Lung (tissue), 12 donors: Measurements from ENCODE around the gene GRID2. TPM values are rescaled to one million over a fixed set of nuclear protein-coding genes. Genes with fewer than 3 reads are reported as not detected.

ENCODE experiments used
- ATAC-seq: fragments of 200-7000 bp; cut with Tn5 transposase; one replicate; pipeline ENCODE4 v1.9.1; 2020; ENCODE audit warnings: moderate number of reproducible peaks; ENCODE audit not compliant: insufficient read depth, low FRiP score
- DNase-seq, 3 donors: peaks; one replicate each; pipeline ENCODE4 v3.0.0-alpha.2; 2013 to 2017
- H3K27ac ChIP-seq, 2 donors: one replicate each; pipeline ENCODE4 v1.5.1; 2013; ENCODE audit warnings: mild to moderate bottlenecking in 2 of 2, moderate library complexity in 2 of 2, control low read depth in 1 of 2, inconsistent platforms in 1 of 2, low read depth in 1 of 2, low read length in 1 of 2
- H3K27me3 ChIP-seq, 3 donors: one replicate each; pipeline ENCODE4 v1.5.1; 2013; ENCODE audit warnings: low read length in 2 of 3; ENCODE audit not compliant: control insufficient read depth in 3 of 3, insufficient read depth in 3 of 3
- H3K36me3 ChIP-seq, 4 donors: one replicate each; pipeline ENCODE4 v1.5.1; 2013; ENCODE audit warnings: low read length in 4 of 4, mild to moderate bottlenecking in 1 of 4, moderate library complexity in 1 of 4; ENCODE audit not compliant: control insufficient read depth in 4 of 4, insufficient read depth in 4 of 4
- H3K4me1 ChIP-seq, 5 donors: one replicate each; pipeline ENCODE4 v1.5.1; 2013; ENCODE audit warnings: low read length in 5 of 5, mild to moderate bottlenecking in 2 of 5, moderate library complexity in 1 of 5; ENCODE audit not compliant: control insufficient read depth in 5 of 5, insufficient read depth in 5 of 5
- H3K4me3 ChIP-seq: one replicate; pipeline ENCODE4 v1.5.1; 2013; ENCODE audit warnings: mild to moderate bottlenecking, control low read depth, moderate library complexity
- H3K9ac ChIP-seq, 2 donors: one replicate each; pipeline ENCODE4 v1.5.1; 2013; ENCODE audit warnings: low read length in 2 of 2, control low read depth in 1 of 2; ENCODE audit not compliant: insufficient read depth in 1 of 2
- H3K9me3 ChIP-seq, 4 donors: one replicate each; pipeline ENCODE4 v1.5.1; 2013; ENCODE audit warnings: low read length in 3 of 4, mild to moderate bottlenecking in 1 of 4, moderate library complexity in 1 of 4; ENCODE audit not compliant: control insufficient read depth in 4 of 4, insufficient read depth in 3 of 4
- CTCF ChIP-seq: IDR thresholded peaks from 2 replicates; pipeline ENCODE4 v1.5.1; 2012; ENCODE audit warnings: mild to moderate bottlenecking; ENCODE audit errors: control extremely low read depth, extremely low read depth
- WGBS, 2 donors: extraction: QIAGEN DNeasy Blood & Tissue Kit; methylation state at CpG; one replicate each; pipeline ENCODE4 v1.1.7; 2013; 5-methylcytosine and 5-hydroxymethylcytosine counted together
- polyA plus RNA-seq, 2 donors: library from polyadenylated mRNA; stranded (reverse); fragments of 200-250 nt; gene quantifications; one replicate each; pipeline ENCODE4 v1.2.1, GENCODE V29; 2013
- total RNA-seq, 2 donors: library from RNA; depleted of rRNA in 1 of 2; stranded (reverse); fragments of >200 nt in 1 of 2; gene quantifications; one replicate each; pipeline ENCODE4 v1.2.1, GENCODE V29; 2014 to 2021
- donor health status: control.
- donor health status: control.
- donor health status: Bipolar disorder and iron deficiency.
- donor health status: healthy.
- donor health status: DM: yes; HTN: yes; CAD: no.

The GRID2 gene
- total and polyA plus RNA-seq, 4 donors, result 0.09 to 1.3 TPM; not detected in 2

GRCh38 chr4:93700571-93700970 is 1396.8 kb downstream of the GRID2 start:
- Histone ChIP-seq H3K4me3 (no peak overlapping the region), H3K27ac (no peak overlapping the region), H3K36me3 (no peaks in the 10 kb centered on the region), H3K27me3 (no peaks in the 10 kb centered on the region), H3K4me1 (peaks cover 0 to 7% (median 0%) of the 10 kb centered on the region in 5 donors), H3K9ac (no peak overlapping the region), H3K9me3 (no peaks in the 10 kb centered on the region)
- WGBS, 2 donors, result 35 to 55% methylated on average over 1 of the region's 1 CpG
- DNase-seq (no peak), ATAC-seq (no peak)
- TF ChIP-seq CTCF, result no peak

GRCh38 chr4:93710101-93710846 is 1406.5 kb downstream of the GRID2 start:
- WGBS, 2 donors, result 60 to 71% methylated on average over 6 of the region's 6 CpGs
- H3K4me1 ChIP-seq, result no peaks in the 10 kb centered on the region
- no peak overlapping the region for H3K9ac ChIP-seq
- no peak overlapping the region for H3K4me3 ChIP-seq
- H3K27ac ChIP-seq, result no peak overlapping the region
- no peaks in the 10 kb centered on the region for H3K27me3 ChIP-seq
- no peaks in the 10 kb centered on the region for H3K9me3 ChIP-seq
- peak; percentile 7 for TF ChIP-seq CTCF
- ATAC-seq (peak; percentile 50), DNase-seq (peak in 2 of 3 donors; percentile 15 to 24)
- no peaks in the 10 kb centered on the region for H3K36me3 ChIP-seq

- no peaks in the 10 kb centered on the region for H3K4me1 ChIP-seq
- H3K9me3 ChIP-seq, result no peaks in the 10 kb centered on the region
- H3K27me3 ChIP-seq, result no peaks in the 10 kb centered on the region
- TF ChIP-seq CTCF, result no peak
- ATAC-seq, result peak; percentile 80
- no peak overlapping the region for H3K9ac ChIP-seq
- no peak for DNase-seq
- 79 to 86% methylated on average over 2 of the region's 2 CpGs for WGBS, 2 donors
- H3K27ac ChIP-seq, result no peak overlapping the region
- no peaks in the 10 kb centered on the region for H3K36me3 ChIP-seq
- H3K4me3 ChIP-seq, result no peak overlapping the region
Measured at GRCh38 chr4:93710847-93711430, 1407.2 kb downstream of the GRID2 start.
